AG09309 (cell line): ENCODE results near the gene CLASP2.
"Not testable (repeated sequence)": the region's sequence is repeated elsewhere in the genome, so short reads cannot be mapped to it uniquely, and the experiment has no call there.

Experiments
- DNase-seq: peaks from one replicate; pipeline ENCODE4 v3.0.0-alpha.2; 2010; ENCODE audit warnings: low read depth
- H3K4me3 ChIP-seq: 2 replicates; pipeline ENCODE4 v1.5.1; 2011; ENCODE audit warnings: mild to moderate bottlenecking, low read depth, low read length, moderate library complexity; ENCODE audit not compliant: control insufficient read depth
- CTCF ChIP-seq: IDR thresholded peaks from 2 replicates; pipeline ENCODE4 v1.5.1; 2011; ENCODE audit warnings: mild to moderate bottlenecking, low read depth, low read length, inconsistent platforms; ENCODE audit not compliant: insufficient read depth, control insufficient read depth; ENCODE audit errors: missing control alignments

Gene CLASP2

GRCh38 chr3:33699275-33699674, 18.8 kb downstream of the CLASP2 start:
- DNase-seq, result no peak
- H3K4me3 ChIP-seq, result no peak overlapping the region
- no peak for TF ChIP-seq CTCF

GRCh38 chr3:33694944-33695343, 23.1 kb downstream of the CLASP2 start:
- no peak for DNase-seq
- no peak overlapping the region for H3K4me3 ChIP-seq
- TF ChIP-seq CTCF, result no peak

DNA sequence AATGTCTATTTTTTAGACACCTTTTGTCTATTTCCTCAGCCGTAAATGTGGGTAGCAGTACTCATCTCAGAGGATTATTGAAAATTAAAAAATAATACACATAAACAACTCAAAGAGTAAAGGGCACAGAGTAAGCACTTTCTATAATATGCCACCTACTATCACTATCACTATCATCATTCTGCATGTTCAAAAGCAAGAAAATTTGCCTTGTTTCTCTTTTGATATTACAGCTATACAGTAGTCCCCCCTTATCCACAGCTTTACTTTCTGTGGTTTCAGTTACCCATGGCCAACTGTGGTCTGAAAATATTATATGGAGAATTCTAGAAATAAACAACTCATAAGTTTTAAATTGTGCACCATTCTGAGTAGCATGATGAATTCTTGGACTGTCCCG, 27.7 kb downstream of the CLASP2 start:
- TF ChIP-seq CTCF, result no peak
- no peak overlapping the region for H3K4me3 ChIP-seq
- DNase-seq, result no peak

- no peak for TF ChIP-seq CTCF
- no peak overlapping the region for H3K4me3 ChIP-seq
- DNase-seq, result no peak
Observed at GRCh38 chr3:33687406-33688010, 30.5 kb downstream of the CLASP2 start.

GRCh38 chr3:33682770-33683169, 35.3 kb downstream of the CLASP2 start:
- no peak for TF ChIP-seq CTCF
- no peak overlapping the region for H3K4me3 ChIP-seq
- DNase-seq, result no peak

- TF ChIP-seq CTCF, result no peak
- no peak overlapping the region for H3K4me3 ChIP-seq
- DNase-seq, result no peak
Observed at GRCh38 chr3:33681667-33682066, 36.4 kb downstream of the CLASP2 start.

GRCh38 chr3:33678073-33678472, 40.0 kb downstream of the CLASP2 start:
- no peak overlapping the region for H3K4me3 ChIP-seq
- no peak for DNase-seq
- no peak for TF ChIP-seq CTCF

- H3K4me3 ChIP-seq, DNase-seq: not testable (repeated sequence)
Observed at GRCh38 chr3:33673436-33673835, 44.6 kb downstream of the CLASP2 start.
